HUES48 (cell line): Measurements from ENCODE around the gene KRTAP1-3.
"Not testable (repeated sequence)": the region's sequence is repeated elsewhere in the genome, so short reads cannot be mapped to it uniquely, and the experiment has no call there.

Source experiments
- H3K27ac ChIP-seq: one replicate; pipeline ENCODE4 v1.7.0; 2013; ENCODE audit warnings: low read depth, low read length, inconsistent platforms
- H3K27me3 ChIP-seq: 2 replicates; pipeline ENCODE4 v1.6.1; 2013; ENCODE audit warnings: mild to moderate bottlenecking, low read length; ENCODE audit not compliant: control insufficient read depth, insufficient read depth
- H3K36me3 ChIP-seq: 2 replicates; pipeline ENCODE4 v1.6.1; 2013; ENCODE audit warnings: low read length; ENCODE audit not compliant: control insufficient read depth, insufficient read depth
- H3K4me1 ChIP-seq: 2 replicates; pipeline ENCODE4 v1.6.1; 2013; ENCODE audit warnings: mild to moderate bottlenecking, low read length; ENCODE audit not compliant: control insufficient read depth, insufficient read depth
- H3K4me3 ChIP-seq: 2 replicates; pipeline ENCODE4 v1.5.1; 2013; ENCODE audit warnings: mild to moderate bottlenecking, low read depth, low read length
- H3K9ac ChIP-seq: 2 replicates; pipeline ENCODE4 v1.6.1; 2013; ENCODE audit warnings: mild to moderate bottlenecking, low read depth, low read length, moderate library complexity
- H3K9me3 ChIP-seq: 2 replicates; pipeline ENCODE4 v1.6.1; 2013; ENCODE audit warnings: low read length; ENCODE audit not compliant: control insufficient read depth, insufficient read depth

KRTAP1-3 gene

DNA sequence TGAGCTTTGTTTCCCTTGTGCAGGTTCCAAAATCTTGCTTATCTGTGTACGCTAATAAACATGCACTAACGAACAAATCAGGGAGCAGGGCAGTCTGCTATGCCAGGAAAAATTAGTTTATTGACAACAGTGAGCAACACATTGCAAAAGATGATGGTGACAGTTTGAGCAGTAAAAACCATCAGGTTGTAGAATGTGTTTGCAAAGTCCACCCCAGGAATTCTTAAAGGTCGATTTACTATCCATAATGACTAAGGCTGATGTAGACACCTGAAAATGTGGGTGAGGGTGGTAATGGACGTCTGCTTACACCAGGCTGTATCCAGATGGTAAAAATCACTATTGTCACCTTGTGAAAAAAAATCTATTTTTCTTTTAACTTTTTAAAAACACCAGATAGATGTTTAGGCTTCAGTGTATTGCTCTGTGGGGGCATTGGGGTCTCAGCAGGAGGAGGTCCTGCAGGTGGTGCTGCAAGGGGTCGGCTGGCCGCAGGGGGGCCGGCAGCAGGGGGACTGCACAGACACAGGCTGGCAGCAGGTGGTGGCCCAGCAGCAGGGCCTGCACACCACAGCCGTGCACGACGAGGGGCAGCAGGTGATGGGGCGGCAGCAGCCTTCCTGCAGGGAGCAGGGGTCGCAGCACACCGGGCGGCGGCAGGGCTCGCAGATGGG lies 30.5 kb upstream of the KRTAP1-3 start:
- H3K9me3 ChIP-seq, H3K4me3 ChIP-seq, H3K27me3 ChIP-seq, H3K9ac ChIP-seq, H3K36me3 ChIP-seq, H3K4me1 ChIP-seq, H3K27ac ChIP-seq: not testable (repeated sequence)

DNA sequence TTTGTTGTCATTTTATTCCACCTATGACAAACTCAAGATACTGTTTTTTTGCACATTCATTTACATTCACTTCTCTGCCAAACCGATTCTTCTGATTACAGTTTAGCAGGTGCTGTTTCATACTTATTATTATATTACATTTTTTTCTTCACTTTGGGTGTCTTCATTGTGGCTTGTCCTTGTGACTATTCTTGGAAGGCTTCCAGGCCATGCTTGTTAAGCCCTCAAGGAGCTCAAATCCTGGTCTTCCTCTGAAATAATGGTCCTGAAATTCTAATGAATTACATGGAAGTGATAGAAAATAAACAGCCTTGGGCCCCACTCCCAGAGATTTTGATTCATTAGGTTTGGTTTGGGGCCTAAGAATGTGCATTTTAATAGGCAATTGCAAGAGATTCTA lies 29.6 kb upstream of the KRTAP1-3 start:
- Histone ChIP-seq H3K36me3 (no peaks in the 10 kb centered on the region), H3K9ac (no peak overlapping the region), H3K27ac (no peak overlapping the region), H3K9me3 (no peaks in the 10 kb centered on the region), H3K4me1 (no peaks in the 10 kb centered on the region; the same call in 1 of the 2 replicates), H3K27me3 (no peaks in the 10 kb centered on the region), H3K4me3 (no peak overlapping the region)

DNA sequence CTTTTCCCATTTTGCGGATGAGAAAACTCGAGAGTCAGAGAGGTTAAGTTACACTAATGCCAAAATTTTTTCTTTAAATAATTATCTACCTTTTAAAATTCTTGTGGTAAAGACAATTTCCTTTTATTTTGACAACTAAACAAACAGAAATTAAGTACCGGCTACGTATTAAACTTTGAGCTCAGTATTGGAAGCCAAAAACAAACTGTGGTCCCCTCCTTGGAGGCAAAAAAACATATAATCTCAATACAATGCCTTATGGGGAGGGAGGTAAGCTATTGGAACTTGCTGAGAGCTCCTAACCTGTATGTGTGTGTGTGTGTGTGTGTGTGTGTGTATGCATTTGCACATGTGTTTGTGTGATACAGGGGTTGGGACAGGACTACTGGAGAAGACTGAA lies 28.8 kb upstream of the KRTAP1-3 start:
- H3K36me3 ChIP-seq = no peaks in the 10 kb centered on the region
- no peaks in the 10 kb centered on the region for H3K27me3 ChIP-seq
- no peaks in the 10 kb centered on the region for H3K9me3 ChIP-seq
- H3K27ac ChIP-seq = no peak overlapping the region
- no peak overlapping the region for H3K4me3 ChIP-seq
- no peaks in the 10 kb centered on the region; the same call in 1 of the 2 replicates for H3K4me1 ChIP-seq
- no peak overlapping the region for H3K9ac ChIP-seq

DNA sequence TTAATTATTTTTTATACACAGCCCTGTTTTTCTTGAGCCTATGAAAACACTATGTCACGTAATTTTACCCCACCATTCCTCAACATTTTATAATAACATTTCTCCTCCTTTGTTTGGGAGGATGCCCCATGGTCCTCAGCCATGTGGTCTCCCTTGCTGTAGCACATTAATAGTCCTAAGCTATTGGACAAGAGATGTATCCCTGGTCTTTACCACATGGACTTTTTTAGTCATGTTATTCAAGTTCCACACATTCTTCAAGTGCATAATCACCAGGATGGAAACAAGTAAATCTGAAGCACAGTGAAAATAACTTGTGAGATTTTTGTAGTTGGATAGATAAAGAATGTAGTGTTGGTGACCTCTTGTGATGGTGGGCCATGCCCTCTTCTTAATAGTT lies 27.3 kb upstream of the KRTAP1-3 start:
- no peak overlapping the region for H3K27ac ChIP-seq
- H3K27me3 ChIP-seq = no peaks in the 10 kb centered on the region
- H3K4me3 ChIP-seq = no peak overlapping the region
- no peak overlapping the region for H3K9ac ChIP-seq
- H3K9me3 ChIP-seq = no peaks in the 10 kb centered on the region
- H3K4me1 ChIP-seq = no peaks in the 10 kb centered on the region; the same call in 1 of the 2 replicates
- no peaks in the 10 kb centered on the region for H3K36me3 ChIP-seq

DNA sequence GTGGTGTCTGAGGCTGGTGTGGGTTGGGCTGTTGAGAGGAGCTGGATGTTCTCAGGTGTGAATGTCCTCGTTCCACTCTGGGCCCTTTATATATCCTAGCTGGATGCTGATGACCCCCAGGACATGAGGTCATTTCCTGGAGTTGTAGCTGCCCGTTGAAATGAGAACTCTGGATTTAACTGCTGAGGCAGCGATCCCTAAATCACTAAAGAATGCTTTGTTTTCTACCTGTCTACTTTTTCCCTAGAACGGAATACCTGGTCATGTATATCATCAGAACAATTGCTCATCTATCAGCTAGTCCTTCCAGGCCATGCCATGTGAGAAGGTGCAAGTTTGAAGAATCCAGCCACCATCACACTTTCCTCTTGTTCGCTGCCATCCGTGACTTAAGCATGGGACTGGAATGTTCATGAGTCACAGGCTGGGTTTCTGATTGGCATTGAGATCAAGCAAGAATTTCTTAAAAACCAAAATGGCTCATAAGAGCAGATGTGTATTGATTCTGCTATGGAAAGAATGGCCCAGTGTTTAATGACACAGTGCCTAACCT lies 25.5 kb upstream of the KRTAP1-3 start, which contains the start of gene KRTAP2-3:
TSS of gene KRTAP2-3 (minus strand) at position 63 of the 553 bp plus-strand sequence. CDS start 64 bp downstream, outside the sequence.
- Histone ChIP-seq H3K36me3 (no peaks in the 10 kb centered on the region), H3K27me3 (no peaks in the 10 kb centered on the region), H3K4me1 (no peaks in the 10 kb centered on the region; the same call in 1 of the 2 replicates), H3K9me3 (no peaks in the 10 kb centered on the region), H3K4me3 (no peak within 1 kb of the TSS), H3K9ac (no peak within 1 kb of the TSS), H3K27ac (no peak within 1 kb of the TSS)

DNA sequence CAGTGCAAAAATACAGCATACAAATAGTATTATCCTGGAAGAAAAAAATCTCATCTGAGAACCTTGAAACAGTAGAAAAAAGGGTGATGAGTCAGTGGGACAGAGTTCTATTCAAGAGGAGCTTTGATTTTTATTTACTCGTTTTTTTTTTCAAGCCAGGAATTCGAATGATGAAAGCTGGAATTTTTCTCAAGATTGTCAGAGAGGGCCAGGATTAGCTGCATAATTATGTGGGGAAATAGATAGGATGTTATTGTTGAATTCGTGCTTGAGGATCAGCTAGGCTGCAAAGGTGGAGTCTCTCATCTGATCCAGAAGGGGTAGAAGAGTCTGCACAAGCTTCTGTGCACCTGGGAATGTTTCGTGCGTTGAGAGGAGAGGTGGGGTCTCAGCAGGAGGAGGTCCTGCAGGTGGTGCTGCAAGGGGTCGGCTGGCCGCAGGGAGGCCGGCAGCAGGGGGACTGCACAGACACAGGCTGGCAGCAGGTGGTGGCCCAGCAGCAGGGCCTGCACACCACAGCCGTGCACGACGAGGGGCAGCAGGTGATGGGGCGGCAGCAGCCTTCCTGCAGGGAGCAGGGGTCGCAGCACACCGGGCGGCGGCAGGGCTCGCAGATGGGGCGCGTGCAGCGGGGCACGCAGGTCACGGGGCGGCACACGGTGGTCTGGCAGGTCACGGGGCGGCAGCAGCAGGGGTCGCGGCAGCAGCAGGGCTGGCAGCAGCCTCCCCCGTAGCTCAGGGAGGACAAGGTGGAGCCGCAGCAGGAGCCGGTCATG lies 24.8 kb upstream of the KRTAP1-3 start:
- H3K9ac ChIP-seq, H3K27ac ChIP-seq: not testable (repeated sequence)

DNA sequence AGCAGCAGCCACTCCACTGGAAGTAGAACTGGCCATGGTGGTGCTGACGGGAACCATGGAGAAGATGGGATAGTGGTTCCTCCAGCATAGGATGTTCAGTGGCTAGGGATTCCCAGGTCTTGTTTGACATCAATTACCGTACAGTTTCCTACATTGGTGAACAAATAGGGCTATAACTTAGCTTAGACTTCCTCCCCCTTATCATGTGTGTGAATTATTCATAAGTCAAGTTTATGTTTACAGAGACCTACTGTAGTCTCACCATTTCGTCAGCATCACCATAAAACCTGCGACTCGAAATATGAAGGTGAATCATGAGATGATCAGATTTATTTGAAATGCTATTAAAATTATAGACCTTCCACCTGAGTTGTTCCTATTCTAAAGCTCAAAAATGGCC lies 24.1 kb upstream of the KRTAP1-3 start:
- no peak overlapping the region for H3K27ac ChIP-seq
- no peaks in the 10 kb centered on the region for H3K36me3 ChIP-seq
- no peaks in the 10 kb centered on the region for H3K9me3 ChIP-seq
- H3K4me3 ChIP-seq = no peak overlapping the region
- no peaks in the 10 kb centered on the region for H3K27me3 ChIP-seq
- H3K4me1 ChIP-seq = no peaks in the 10 kb centered on the region; the same call in 1 of the 2 replicates
- no peak overlapping the region for H3K9ac ChIP-seq

More for the DNA sequence above, 24.8 kb upstream of the KRTAP1-3 start:
- H3K36me3 ChIP-seq, H3K27me3 ChIP-seq, H3K9me3 ChIP-seq, H3K4me3 ChIP-seq, H3K4me1 ChIP-seq: not testable (repeated sequence)

DNA sequence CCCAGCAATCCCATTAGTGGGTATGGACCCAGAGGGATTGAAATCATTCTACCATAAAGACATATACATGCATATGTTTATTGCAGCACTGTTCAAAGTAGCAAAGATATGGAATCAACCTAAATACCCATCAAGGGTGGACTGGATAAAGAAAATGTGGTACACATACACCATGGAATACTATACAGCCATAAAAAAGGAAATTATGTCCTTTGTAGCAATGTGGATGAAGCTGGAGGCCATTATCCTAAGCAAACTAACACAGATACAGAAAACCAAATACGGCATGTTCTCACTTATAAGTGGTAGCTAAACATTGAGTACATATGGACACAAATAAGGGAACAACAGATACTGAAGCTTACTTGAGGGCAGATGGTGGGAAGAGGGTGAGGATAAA lies 22.9 kb upstream of the KRTAP1-3 start:
- Histone ChIP-seq H3K27me3 (no peaks in the 10 kb centered on the region), H3K27ac (no peak overlapping the region), H3K4me1 (no peaks in the 10 kb centered on the region; the same call in 1 of the 2 replicates), H3K9me3 (no peaks in the 10 kb centered on the region), H3K9ac (no peak overlapping the region), H3K4me3 (no peak overlapping the region), H3K36me3 (no peaks in the 10 kb centered on the region)

DNA sequence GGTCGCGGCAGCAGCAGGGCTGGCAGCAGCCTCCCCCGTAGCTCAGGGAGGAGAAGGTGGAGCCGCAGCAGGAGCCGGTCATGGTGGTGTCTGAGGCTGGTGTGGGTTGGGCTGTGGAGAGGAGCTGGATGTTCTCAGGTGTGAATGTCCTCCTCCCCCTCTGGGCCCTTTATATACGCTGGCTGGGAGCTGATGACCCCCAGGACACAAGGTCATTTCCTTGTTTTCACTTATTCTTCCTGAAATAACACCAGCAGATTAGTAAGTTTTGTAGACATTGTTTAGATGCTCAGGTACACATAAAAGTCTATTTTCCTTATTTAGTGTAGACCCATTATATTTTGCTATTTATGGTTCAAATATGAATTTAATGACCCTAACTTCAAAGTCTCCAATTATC lies 20.5 kb upstream of the KRTAP1-3 start, which contains the start of gene KRTAP2-2:
TSS of gene KRTAP2-2 (minus strand) at position 101 of the 400 bp plus-strand sequence. CDS start at position 82, 19 bp downstream.
- not testable (repeated sequence) for H3K9me3 ChIP-seq, H3K9ac ChIP-seq, H3K4me3 ChIP-seq, H3K27me3 ChIP-seq, H3K27ac ChIP-seq, H3K36me3 ChIP-seq, H3K4me1 ChIP-seq

DNA sequence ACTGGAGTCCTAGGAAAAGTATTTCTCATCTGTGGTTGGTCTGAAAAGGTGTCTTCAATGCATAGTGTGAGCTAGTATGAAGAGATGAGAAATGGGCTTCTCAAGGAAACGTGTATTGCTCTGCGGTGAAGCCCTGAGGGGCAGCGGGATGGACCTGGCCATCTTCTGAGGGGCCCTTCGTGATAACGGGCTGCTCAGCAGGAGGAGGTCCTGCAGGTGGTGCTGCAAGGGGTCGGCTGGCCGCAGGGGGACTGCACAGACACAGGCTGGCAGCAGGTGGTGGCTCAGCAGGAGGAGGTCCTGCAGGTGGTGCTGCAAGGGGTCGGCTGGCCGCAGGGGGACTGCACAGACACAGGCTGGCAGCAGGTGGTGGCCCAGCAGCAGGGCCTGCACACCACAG lies 19.9 kb upstream of the KRTAP1-3 start:
- H3K36me3 ChIP-seq, H3K27ac ChIP-seq, H3K9me3 ChIP-seq, H3K9ac ChIP-seq, H3K27me3 ChIP-seq, H3K4me1 ChIP-seq, H3K4me3 ChIP-seq: not testable (repeated sequence)

DNA sequence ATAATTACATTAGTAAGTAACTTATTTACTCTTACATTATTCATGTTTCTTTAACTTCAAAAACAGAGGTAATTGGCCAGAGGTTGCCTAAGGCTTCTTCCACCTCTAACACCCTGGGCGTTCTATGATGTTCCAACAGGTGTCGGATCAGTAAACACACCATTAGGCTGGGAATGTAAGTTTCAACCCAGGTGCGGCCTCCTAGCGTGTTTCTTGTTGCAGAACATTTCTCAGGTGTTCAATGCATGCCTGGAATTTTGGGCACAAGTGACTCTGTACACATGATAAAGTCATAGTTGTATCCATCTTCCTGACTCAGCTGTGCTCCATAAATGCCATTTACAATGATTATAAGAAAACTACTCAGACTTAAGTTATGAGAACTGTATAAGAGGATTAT lies 19.4 kb upstream of the KRTAP1-3 start:
- H3K9me3 ChIP-seq = no peaks in the 10 kb centered on the region
- H3K27me3 ChIP-seq = no peaks in the 10 kb centered on the region
- H3K27ac ChIP-seq = no peak overlapping the region
- no peaks in the 10 kb centered on the region for H3K4me1 ChIP-seq
- no peak overlapping the region for H3K9ac ChIP-seq
- H3K4me3 ChIP-seq = no peak overlapping the region
- H3K36me3 ChIP-seq = no peaks in the 10 kb centered on the region
